NCI-H69 (cell line): ENCODE data around the gene LMTK3.
"Not testable (repeated sequence)": the region's sequence is repeated elsewhere in the genome, so short reads cannot be mapped to it uniquely, and the experiment has no call there.

Source experiments
- DNase-seq: peaks from one replicate; lab custom pipeline; 2025; lab: John Stamatoyannopoulos, UW

The LMTK3 gene

DNA sequence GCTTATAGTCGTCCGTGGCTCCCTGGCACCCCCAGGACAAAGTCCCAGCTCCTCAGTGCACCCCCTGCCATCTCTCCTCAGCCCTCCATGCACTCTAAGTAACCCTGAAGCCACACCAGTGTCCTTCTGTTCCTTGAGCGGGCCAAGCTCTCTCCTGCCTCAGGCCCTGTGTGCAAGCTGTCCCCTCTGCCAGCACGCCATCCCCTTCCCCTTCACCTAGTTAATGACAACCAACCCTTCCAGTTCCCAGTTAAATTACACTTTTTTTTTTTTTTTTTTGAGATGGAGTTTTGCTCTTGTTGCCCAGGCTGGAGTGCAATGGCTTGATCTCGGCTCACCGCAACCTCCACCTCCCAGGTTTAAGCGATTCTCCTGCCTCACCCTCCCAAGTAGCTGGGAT, 23.2 kb downstream of the LMTK3 start:
- DNase-seq = not testable (repeated sequence)

GRCh38 chr19:48487948-48488347, 23.7 kb downstream of the LMTK3 start:
- DNase-seq = no peak

DNA sequence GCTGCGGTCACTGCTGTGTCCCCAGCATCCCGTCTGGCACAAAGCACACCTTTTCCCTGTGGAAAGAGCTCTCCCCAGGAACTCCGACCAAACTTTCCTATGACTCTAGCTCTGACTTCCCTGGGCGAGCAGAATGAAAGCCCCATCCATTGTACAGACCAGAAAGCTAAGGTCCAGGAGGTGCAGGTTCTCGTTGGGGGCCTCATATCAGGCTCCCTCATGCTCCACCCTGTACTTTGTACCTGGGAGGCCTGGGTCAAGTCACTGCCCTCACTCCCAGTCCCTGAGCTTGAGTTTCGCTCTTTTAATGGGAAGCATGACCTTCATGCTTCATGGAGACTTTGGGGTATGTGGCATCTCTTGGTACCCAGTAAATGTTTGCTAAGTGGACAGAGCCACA, 24.1 kb downstream of the LMTK3 start:
- DNase-seq = no peak

DNA sequence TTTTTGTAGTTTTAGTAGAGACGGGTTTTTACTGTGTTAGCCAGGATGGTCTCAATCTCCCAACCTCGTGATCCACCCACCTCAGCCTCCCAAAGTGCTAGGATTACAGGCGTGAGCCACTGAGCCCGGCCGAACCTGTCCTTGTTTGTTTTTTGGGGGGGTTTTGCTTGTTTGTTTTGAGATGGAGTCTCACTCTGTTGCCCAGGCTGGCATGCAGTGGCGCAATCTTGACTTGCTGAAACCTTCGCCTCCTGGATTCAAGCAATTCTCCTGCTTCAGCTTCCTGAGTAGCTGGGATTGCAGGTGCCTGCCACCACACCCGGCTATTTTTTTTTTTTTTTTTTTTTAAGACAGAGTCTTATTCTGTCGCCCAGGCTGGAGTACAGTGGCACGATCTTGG, 24.9 kb downstream of the LMTK3 start:
- DNase-seq = not testable (repeated sequence)

GRCh38 chr19:48484931-48485612, 26.6 kb downstream of the LMTK3 start:
- DNase-seq = peak; percentile 27

- no peak for DNase-seq
Observed at GRCh38 chr19:48484247-48484893, 27.3 kb downstream of the LMTK3 start.

DNA sequence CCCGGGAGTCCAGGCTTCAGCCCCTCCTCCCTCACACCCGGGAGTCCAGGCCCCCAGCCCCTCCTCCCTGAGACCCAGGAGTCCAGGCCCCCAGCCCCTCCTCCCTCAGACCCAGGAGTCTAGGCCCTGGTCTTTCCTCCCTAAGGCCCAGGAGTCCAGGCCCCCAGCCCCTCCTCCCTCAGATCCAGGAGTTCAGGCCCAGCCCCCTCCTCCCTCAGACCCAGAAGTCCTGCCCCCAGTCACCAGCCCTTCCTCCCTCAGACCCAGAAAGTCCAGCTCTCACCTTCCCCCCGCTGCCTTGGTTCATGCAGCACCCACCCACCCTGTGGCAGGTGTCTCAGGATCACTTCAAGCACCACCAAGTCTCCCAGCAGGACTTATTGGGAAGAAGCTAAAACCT, 28.3 kb downstream of the LMTK3 start:
- DNase-seq = no peak

- DNase-seq = peak; percentile 53
Observed at GRCh38 chr19:48481846-48482639, 29.6 kb downstream of the LMTK3 start.

- DNase-seq = no peak
Observed at GRCh38 chr19:48480558-48481500, 30.8 kb downstream of the LMTK3 start.

DNA sequence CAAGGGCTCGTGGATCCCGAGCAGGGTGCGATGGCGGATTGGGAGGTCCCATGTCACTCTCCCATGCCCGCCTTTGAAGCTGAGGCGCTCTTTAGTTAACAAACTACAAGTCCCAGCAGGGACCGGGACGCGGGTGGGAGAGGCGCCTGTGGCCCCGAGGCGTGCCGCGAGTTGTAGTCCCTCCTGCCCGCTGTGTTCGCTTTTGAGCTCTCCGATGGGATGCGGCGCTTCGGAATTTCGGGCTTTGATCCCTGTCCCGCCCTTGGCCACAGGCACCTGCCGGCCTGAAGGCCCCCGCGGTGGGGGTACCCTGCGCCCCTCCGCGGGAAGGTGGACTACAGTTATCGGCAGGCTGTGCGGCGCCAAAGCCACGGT, 31.5 kb downstream of the LMTK3 start:
- no peak for DNase-seq

DNA sequence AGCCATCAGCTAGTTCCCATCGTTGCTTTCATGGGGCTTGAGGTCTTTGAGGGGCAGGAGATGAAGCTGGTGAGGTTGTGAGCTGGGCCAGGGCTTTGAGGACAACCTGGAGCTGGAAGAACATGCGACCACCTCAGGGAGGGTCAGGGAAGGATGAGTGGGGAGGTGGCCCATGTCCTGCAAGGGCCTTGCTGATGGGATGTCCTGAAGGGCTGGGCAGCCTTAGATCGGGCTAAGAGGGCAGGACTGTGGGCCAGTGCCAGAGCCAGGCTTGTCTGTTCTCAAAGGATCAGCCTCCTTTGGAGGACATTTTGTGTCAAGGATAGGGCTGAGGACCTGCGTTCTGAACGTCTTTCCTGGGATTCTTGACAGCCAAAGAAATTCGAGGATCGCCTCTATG, 31.9 kb downstream of the LMTK3 start:
- no peak for DNase-seq

- DNase-seq = no peak
Observed at GRCh38 chr19:48478339-48479256, 33.0 kb downstream of the LMTK3 start.

- no peak for DNase-seq
Observed at GRCh38 chr19:48477698-48478338, 33.8 kb downstream of the LMTK3 start.

DNA sequence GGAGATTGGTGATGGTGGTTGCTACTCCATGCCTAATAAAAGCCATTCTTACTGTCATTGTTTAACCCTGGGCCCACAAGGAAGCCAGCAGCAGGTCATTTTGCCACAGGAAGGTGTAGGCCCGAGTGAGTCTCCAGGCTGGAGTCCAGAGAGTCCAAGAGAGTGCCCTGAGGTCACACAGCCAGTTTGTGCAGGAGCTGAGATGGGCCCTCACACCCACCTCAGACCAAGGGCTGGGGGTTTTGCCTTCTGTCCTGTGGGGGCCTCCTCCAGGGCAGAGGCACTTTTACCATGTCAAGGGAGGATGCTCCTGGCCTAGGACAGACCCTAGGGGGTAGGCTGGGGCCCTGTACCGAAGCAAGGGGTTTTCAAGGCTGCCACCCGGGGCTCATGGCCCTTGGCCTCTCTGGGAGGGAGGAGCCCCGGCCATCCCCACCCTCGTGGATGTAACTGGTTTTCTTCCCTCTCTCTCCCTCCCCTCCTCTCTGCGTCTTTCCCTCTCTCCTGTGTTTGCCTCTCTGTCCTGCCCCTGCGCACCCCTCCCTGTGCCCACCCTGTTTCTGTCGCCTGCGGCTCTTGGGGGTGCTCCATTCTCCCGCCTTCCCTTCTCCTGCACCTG, 34.5 kb downstream of the LMTK3 start:
- DNase-seq = no peak

- no peak for DNase-seq
Observed at GRCh38 chr19:48476176-48476575, 35.5 kb downstream of the LMTK3 start.

DNA sequence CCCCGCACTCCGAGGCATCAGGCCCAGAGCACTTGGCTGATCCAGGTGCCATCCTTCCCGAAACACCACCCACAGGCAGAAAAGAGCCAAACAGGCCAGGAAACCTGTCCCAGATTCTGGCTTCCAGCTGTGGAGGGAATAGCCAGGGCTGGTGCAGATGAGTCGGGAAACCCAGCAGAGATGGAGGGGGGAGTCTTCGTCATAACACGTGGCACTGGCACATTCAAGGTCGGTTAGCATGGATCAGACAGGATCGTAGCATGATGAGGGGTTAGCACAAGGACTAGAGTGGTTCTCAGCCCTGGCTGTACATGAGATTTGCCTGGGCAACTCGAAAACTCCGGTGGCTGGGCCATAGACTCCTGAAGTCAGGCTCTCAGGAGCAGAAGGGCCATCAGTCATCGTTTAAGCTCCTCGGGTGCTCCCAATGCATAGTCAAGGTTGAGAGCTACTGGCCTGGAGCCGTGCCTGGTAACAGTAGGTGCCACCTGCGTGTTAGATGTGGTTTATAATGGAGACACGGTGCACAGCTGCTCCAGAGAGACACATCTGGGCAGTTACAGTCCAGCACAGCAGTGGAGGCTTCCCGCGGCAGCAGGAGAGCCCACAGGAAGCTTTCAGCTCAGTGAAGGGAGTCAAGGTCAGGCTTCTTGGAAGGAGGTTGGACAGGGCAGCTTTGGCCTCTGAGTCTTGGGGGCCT, 36.1 kb downstream of the LMTK3 start:
- DNase-seq = no peak

DNA sequence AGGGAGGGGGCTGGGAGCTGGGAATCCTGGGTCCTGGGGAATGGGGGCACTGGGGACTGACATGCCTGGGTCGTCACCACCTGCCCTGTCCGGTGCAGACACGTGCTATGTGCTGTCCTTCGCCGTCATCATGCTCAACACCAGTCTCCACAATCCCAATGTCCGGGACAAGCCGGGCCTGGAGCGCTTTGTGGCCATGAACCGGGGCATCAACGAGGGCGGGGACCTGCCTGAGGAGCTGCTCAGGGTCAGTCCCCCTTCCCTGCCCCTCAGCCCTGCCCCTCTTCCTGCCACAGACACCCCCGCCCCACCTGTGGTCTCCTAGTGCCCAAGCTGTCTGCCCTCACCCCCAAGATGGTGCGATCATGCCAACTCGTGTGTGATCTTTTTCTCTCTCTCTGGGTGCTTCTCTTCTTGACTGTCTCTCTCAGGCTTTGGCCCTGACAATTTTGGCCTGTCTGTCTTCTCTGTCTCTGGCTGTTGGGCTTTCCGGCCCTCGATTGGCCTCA, 37.5 kb downstream of the LMTK3 start:
- no peak for DNase-seq

- no peak for DNase-seq
Observed at GRCh38 chr19:48473161-48473966, 38.3 kb downstream of the LMTK3 start.
